GM12864 (cell line): ENCODE results near the gene ATP1A2.

Experiments used
- DNase-seq: peaks from one replicate; pipeline ENCODE4 v3.0.0-alpha.2; 2011; ENCODE audit warnings: low read depth
- H3K4me3 ChIP-seq: 2 replicates; pipeline ENCODE4 v1.5.1; 2011; ENCODE audit warnings: mild to moderate bottlenecking, low read depth, low read length, control low read depth
- CTCF ChIP-seq: IDR thresholded peaks from 2 replicates; pipeline ENCODE4 v1.5.1; 2011; ENCODE audit warnings: low read depth, mild to moderate bottlenecking, moderate library complexity, low read length, control low read depth, inconsistent platforms; ENCODE audit errors: missing control alignments

The ATP1A2 gene

DNA sequence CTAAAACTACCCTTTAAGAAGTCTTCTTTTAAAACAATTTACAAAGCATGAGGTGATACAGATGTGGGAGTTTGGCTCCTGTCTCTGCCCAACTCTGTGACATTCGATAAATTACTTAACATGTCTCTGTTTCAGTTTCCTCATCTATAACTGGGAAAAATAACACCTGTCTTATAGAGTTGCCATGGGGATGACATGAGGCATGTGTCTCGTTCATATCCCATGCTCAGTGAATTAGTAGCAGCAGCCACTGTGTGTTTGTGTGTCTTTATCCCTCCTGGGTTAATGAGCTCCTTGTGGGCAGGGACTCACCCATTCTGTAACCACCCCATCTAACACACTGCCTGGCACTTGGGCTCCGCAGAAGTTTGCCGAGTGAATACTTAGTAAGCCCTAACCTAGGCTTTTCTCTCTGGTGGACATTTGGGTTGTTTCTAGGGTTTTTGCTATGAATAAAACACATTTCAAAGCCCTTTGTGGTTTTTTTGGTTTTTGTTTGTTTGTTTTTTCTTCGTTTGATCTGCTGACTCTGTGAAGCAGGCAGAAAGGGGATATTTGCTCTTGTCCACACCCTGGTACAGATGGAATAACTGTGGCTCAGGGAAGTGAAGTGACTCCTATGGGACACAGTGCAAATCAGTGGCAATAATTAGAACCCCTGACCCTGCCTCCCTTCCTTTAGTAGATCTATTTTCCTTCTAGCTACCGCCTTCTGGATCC, 35.0 kb upstream of the ATP1A2 start:
- no peak overlapping the region for H3K4me3 ChIP-seq
- DNase-seq, result no peak
- no peak for TF ChIP-seq CTCF

GRCh38 chr1:160081261-160081936, 34.2 kb upstream of the ATP1A2 start, which contains the start of gene KCNJ9:
Gene KCNJ9, plus strand, starts transcription at chr1:160081538. Its CDS starts 2,493 bp downstream, at chr1:160084031.
- no peak within 1 kb of the TSS for H3K4me3 ChIP-seq
- no peak for DNase-seq
- TF ChIP-seq CTCF, result no peak

DNA sequence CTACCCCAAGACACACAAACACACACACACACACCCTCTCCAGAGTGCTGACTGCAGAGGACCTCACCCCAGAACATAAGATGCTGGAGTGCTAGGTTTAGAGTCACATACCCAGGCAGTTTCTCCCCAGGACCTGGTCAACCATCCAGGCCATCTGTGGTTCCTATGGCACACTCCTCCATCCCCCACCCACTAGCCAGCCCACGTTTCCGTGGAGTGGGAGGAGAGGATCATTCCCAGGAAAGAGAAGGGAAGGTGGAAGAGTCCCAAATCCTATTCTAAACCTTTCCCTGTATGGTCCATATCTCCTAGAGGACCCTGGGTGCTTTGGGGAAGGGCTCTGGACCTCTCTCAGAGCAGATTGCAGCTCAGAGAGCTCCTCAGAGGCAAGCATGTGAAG, 33.1 kb upstream of the ATP1A2 start:
- DNase-seq, result no peak
- no peak overlapping the region for H3K4me3 ChIP-seq
- no peak for TF ChIP-seq CTCF

GRCh38 chr1:160082926-160083325, 32.6 kb upstream of the ATP1A2 start:
- TF ChIP-seq CTCF, result no peak
- no peak for DNase-seq
- H3K4me3 ChIP-seq, result no peak overlapping the region

- H3K4me3 ChIP-seq, result peak overlapping the region; percentile 39; the same call in 1 of the 2 replicates
- DNase-seq, result no peak
- TF ChIP-seq CTCF, result peak; percentile 93
Measured at GRCh38 chr1:160083968-160084770, 31.4 kb upstream of the ATP1A2 start.

- TF ChIP-seq CTCF, result no peak
- DNase-seq, result no peak
- no peak overlapping the region for H3K4me3 ChIP-seq
Measured at GRCh38 chr1:160084771-160085321, 30.7 kb upstream of the ATP1A2 start.
